ENCODE results near the gene NRL. TPM values are rescaled to one million over a fixed set of nuclear protein-coding genes. Genes with fewer than 3 reads are reported as not detected.

NRL gene
- total and polyA plus RNA-seq, 2 donors (not counting 3 experiments of a cell fraction or from before 2014, with no cell fraction given) = 0.71 to 1.1 TPM

- Histone ChIP-seq H2AFZ (ENCODE audit: low read depth, low read length) (no peak overlapping the region), H3K4me2 (ENCODE audit: insufficient read depth, low read length) (no peak overlapping the region), H3K4me3 (replicated peaks in 1 of 3; ENCODE audit: insufficient read depth in 1 of 3, low read depth in 1 of 3, low read length in 3 of 3) (no peak overlapping the region), H3K36me3 (ENCODE audit: control insufficient read depth in 2 of 2, extremely low read depth in 1 of 2, insufficient read depth in 2 of 2, low read length in 2 of 2) (no peaks in the 10 kb centered on the region), H3K9ac (replicated peaks; ENCODE audit: extremely low read depth, insufficient read depth, low read length) (no peak overlapping the region), H3K27ac (ENCODE audit: insufficient read depth, low read depth, low read length) (no peak overlapping the region), H3K79me2 (ENCODE audit: control insufficient read depth, insufficient read depth, low read length) (no peaks in the 10 kb centered on the region), H3K9me3 (replicated peaks; ENCODE audit: control insufficient read depth, insufficient read depth, low read length) (no peaks in the 10 kb centered on the region), H4K20me1 (replicated peaks; ENCODE audit: control insufficient read depth, extremely low read depth, insufficient read depth, low read length) (no peaks in the 10 kb centered on the region), H3K4me1 (ENCODE audit: control insufficient read depth, extremely low read depth, insufficient read depth, low read length) (no peaks in the 10 kb centered on the region), H3K9me1 (replicated peaks; ENCODE audit: control insufficient read depth, extremely low read depth, insufficient read depth, low read length) (no peaks in the 10 kb centered on the region), H3K27me3 (ENCODE audit: control insufficient read depth in 2 of 2, insufficient read depth in 2 of 2, low read length in 2 of 2) (peaks cover 5 to 8% of the 10 kb centered on the region in 2 experiments)
- CTCF ChIA-PET = interaction anchor here (0.8 to 1.8 kb wide), 5 partner anchors 16 to 34 kb away, joined by 3 to 11 read pairs (median 3); no protein-coding TSS in a partner anchor
- TF ChIP-seq CTCF (IDR thresholded peaks at IDR 0.05; ENCODE audit: extremely low read depth in 1 of 2, insufficient read depth in 1 of 2, low read depth in 1 of 2, low read length in 2 of 2) (no peak), EZH2 (IDR thresholded peaks at IDR 0.05; ENCODE audit: borderline replicate concordance, low read depth, low read length, severe bottlenecking) (no peak), MAX (IDR thresholded peaks at IDR 0.05; ENCODE audit: insufficient read depth, insufficient read length) (no peak), POLR2A (IDR thresholded peaks at IDR 0.05; ENCODE audit: low read depth, low read length) (no peak)
- POLR2A ChIA-PET = no interaction called here
- FAIRE-seq (no peak), DNase-seq (ENCODE audit: low read depth, low spot score) (no peak)
- dilution Hi-C loops (cut with MboI; ENCODE audit: extremely low pct_ligation_motif_present, low sequenced_read_pairs) (no loop called here), intact Hi-C loops (cut with micrococcal nuclease) (no loop called here)
- no TSS peak for BruUV-seq (replicated peaks)
Measured at GRCh38 chr14:24074625-24075484, 39.9 kb downstream of the NRL start.

Data from endothelial cell of umbilical vein (primary cell).